Measurements from ENCODE around the gene KRT71. TPM values are rescaled to one million over a fixed set of nuclear protein-coding genes. Genes with fewer than 3 reads are reported as not detected.

Gene KRT71
- total RNA-seq, 1 donor from 2014 or later: not detected

- Histone ChIP-seq H3K4me1 (no peaks in the 10 kb centered on the region), H3K4me3 (no peak overlapping the region), H3K36me3 (no peaks in the 10 kb centered on the region), H3K27ac (replicated peaks) (no peak overlapping the region), H3K27me3 (ENCODE audit: low read depth) (peaks cover 36% of the 10 kb centered on the region), H3K9me3 (replicated peaks) (no peaks in the 10 kb centered on the region)
- intact Hi-C loops (cut with micrococcal nuclease): no loop called here
- no peak for DNase-seq
- TF ChIP-seq CTCF (IDR thresholded peaks at IDR 0.05; ENCODE audit: borderline replicate concordance): no peak
Measured at GRCh38 chr12:52519387-52519703, 33.6 kb downstream of the KRT71 start.

- intact Hi-C loops (cut with micrococcal nuclease): no loop called here
- no peak for DNase-seq
- no peaks in the 10 kb centered on the region for H3K9me3 ChIP-seq (replicated peaks)
- no peak overlapping the region for H3K4me3 ChIP-seq
- no peaks in the 10 kb centered on the region for H3K36me3 ChIP-seq
- H3K27ac ChIP-seq (replicated peaks): no peak overlapping the region
- peaks cover 36% of the 10 kb centered on the region for H3K27me3 ChIP-seq (ENCODE audit: low read depth)
- no peak for TF ChIP-seq CTCF (IDR thresholded peaks at IDR 0.05; ENCODE audit: borderline replicate concordance)
- H3K4me1 ChIP-seq: no peaks in the 10 kb centered on the region
Measured at GRCh38 chr12:52518574-52519386, 34.2 kb downstream of the KRT71 start.

- H3K4me1 ChIP-seq: no peaks in the 10 kb centered on the region
- no peak for TF ChIP-seq CTCF (IDR thresholded peaks at IDR 0.05; ENCODE audit: borderline replicate concordance)
- intact Hi-C loops (cut with micrococcal nuclease): no loop called here
- H3K36me3 ChIP-seq: no peaks in the 10 kb centered on the region
- no peaks in the 10 kb centered on the region for H3K9me3 ChIP-seq (replicated peaks)
- H3K4me3 ChIP-seq: no peak overlapping the region
- peaks cover 37% of the 10 kb centered on the region for H3K27me3 ChIP-seq (ENCODE audit: low read depth)
- no peak overlapping the region for H3K27ac ChIP-seq (replicated peaks)
- no peak for DNase-seq
Measured at GRCh38 chr12:52517888-52518287, 35.1 kb downstream of the KRT71 start.

- TF ChIP-seq CTCF (IDR thresholded peaks at IDR 0.05; ENCODE audit: borderline replicate concordance): no peak
- Histone ChIP-seq H3K4me3 (no peak overlapping the region), H3K27me3 (ENCODE audit: low read depth) (peaks cover 36% of the 10 kb centered on the region), H3K27ac (replicated peaks) (no peak overlapping the region), H3K9me3 (replicated peaks) (no peaks in the 10 kb centered on the region), H3K4me1 (no peaks in the 10 kb centered on the region), H3K36me3 (no peaks in the 10 kb centered on the region)
- intact Hi-C loops (cut with micrococcal nuclease): no loop called here
- no peak for DNase-seq
Measured at GRCh38 chr12:52517005-52517835, 35.7 kb downstream of the KRT71 start.

GRCh38 chr12:52515927-52516831 is 36.8 kb downstream of the KRT71 start:
- DNase-seq: no peak
- Histone ChIP-seq H3K4me3 (no peak overlapping the region), H3K4me1 (no peaks in the 10 kb centered on the region), H3K9me3 (replicated peaks) (peaks cover 1% of the 10 kb centered on the region), H3K27ac (replicated peaks) (no peak overlapping the region), H3K27me3 (ENCODE audit: low read depth) (peaks cover 43% of the 10 kb centered on the region), H3K36me3 (no peaks in the 10 kb centered on the region)
- intact Hi-C loops (cut with micrococcal nuclease): no loop called here
- no peak for TF ChIP-seq CTCF (IDR thresholded peaks at IDR 0.05; ENCODE audit: borderline replicate concordance)

Measured in left ventricle myocardium inferior (tissue), 1 donor.